Thyroid gland (tissue), 4 donors: ENCODE measurements around the gene MED25. TPM values are rescaled to one million over a fixed set of nuclear protein-coding genes. Genes with fewer than 3 reads are reported as not detected.

Experiments
- DNase-seq, 2 donors: peaks; one replicate each; pipeline ENCODE4 v3.0.0-alpha.2; 2019
- H3K27ac ChIP-seq, 3 donors: fragments of 200-600 bp; sonication (generic); 1 replicate in 2 of 3; 2 replicates in 1 of 3; pipeline ENCODE4 v1.5.1; 2016 to 2019; ENCODE audit warnings: mild to moderate bottlenecking in 1 of 3, moderate library complexity in 1 of 3
- H3K27me3 ChIP-seq: fragments of 200-600 bp; sonication (generic); one replicate; pipeline ENCODE4 v1.5.1; 2019
- H3K36me3 ChIP-seq, 2 donors: fragments of 200-600 bp; sonication (generic); one replicate each; pipeline ENCODE4 v1.5.1; 2016 to 2019
- H3K4me1 ChIP-seq, 2 donors: fragments of 200-600 bp; sonication (generic); one replicate each; pipeline ENCODE4 v1.5.1; 2017 to 2019
- H3K4me3 ChIP-seq, 3 donors: fragments of 200-600 bp; sonication (generic); replicated peaks in 1 of 3; 1 replicate in 2 of 3; 2 replicates in 1 of 3; pipeline ENCODE4 v1.5.1; 2016; ENCODE audit warnings: mild to moderate bottlenecking in 1 of 3
- H3K9me3 ChIP-seq: fragments of 200-600 bp; sonication (generic); one replicate; pipeline ENCODE4 v1.5.1; 2017
- CTCF ChIP-seq, 6 experiments: fragments of 200-600 bp in 3 of 6; fragments of 450-650 bp in 3 of 6; sonication (generic) in 3 of 6; IDR thresholded peaks; one replicate each; pipeline ENCODE4 v1.5.1; 2016 to 2019; ENCODE audit warnings: antibody characterized with exemption in 6 of 6, mild to moderate bottlenecking in 2 of 6, inconsistent platforms in 1 of 6, moderate library complexity in 1 of 6
- POLR2A ChIP-seq, 2 donors: fragments of 450-650 bp; IDR thresholded peaks; one replicate each; pipeline ENCODE4 v1.6.1; 2017; ENCODE audit warnings: antibody characterized with exemption in 2 of 2, mild to moderate bottlenecking in 2 of 2, moderate library complexity in 1 of 2
- WGBS, 2 donors: methylation state at CpG; one replicate each; pipeline ENCODE4 v1.1.5; 2017; 5-methylcytosine and 5-hydroxymethylcytosine counted together
- intact Hi-C: fragments of 100-400 bp; cut with DNase I; formaldehyde crosslinking; loops from one replicate; pipeline ENCODE4 v1.15.1; 2023
- total RNA-seq, 4 donors: library from RNA; depleted of rRNA; stranded (reverse); fragments of >200 nt; gene quantifications; one replicate each; pipeline ENCODE4 v1.2.3, GENCODE V29; 2016

Gene MED25
- total RNA-seq, 4 donors from 2014 or later: 42.6 to 50.2 (median 44.9) TPM

GRCh38 chr19:49863254-49863934, 45.3 kb downstream of the MED25 start:
- WGBS, 2 donors: 93 to 94% methylated on average over 24 of the region's 24 CpGs
- Histone ChIP-seq H3K36me3 (peaks cover 17 to 30% of the 10 kb centered on the region in 2 donors), H3K4me1 (peaks cover 8 to 27% of the 10 kb centered on the region in 2 donors), H3K4me3 (no peak overlapping the region), H3K27me3 (no peaks in the 10 kb centered on the region), H3K9me3 (no peaks in the 10 kb centered on the region), H3K27ac (no peak overlapping the region)
- intact Hi-C loops: no loop called here
- no peak for TF ChIP-seq POLR2A (IDR thresholded peaks at IDR 0.05)
- TF ChIP-seq CTCF (IDR thresholded peaks at IDR 0.05): no peak
- DNase-seq: no peak

- TF ChIP-seq POLR2A (IDR thresholded peaks at IDR 0.05): no peak
- no peak for TF ChIP-seq CTCF (IDR thresholded peaks at IDR 0.05)
- H3K27ac ChIP-seq: no peak overlapping the region
- no peaks in the 10 kb centered on the region for H3K27me3 ChIP-seq
- H3K4me1 ChIP-seq: peaks cover 13 to 33% of the 10 kb centered on the region in 2 donors
- intact Hi-C loops: no loop called here
- no peak overlapping the region for H3K4me3 ChIP-seq
- no peaks in the 10 kb centered on the region for H3K9me3 ChIP-seq
- DNase-seq: no peak
- peaks cover 11 to 30% of the 10 kb centered on the region in 2 donors for H3K36me3 ChIP-seq
- 94 to 97% methylated on average over 7 to 17 of the region's 17 CpGs for WGBS, 2 donors
Measured at GRCh38 chr19:49863935-49864320, 45.8 kb downstream of the MED25 start.

- peaks cover 10 to 22% of the 10 kb centered on the region in 2 donors for H3K36me3 ChIP-seq
- intact Hi-C loops: no loop called here
- peaks cover 15 to 35% of the 10 kb centered on the region in 2 donors for H3K4me1 ChIP-seq
- 92 to 94% methylated on average over 13 of the region's 13 CpGs for WGBS, 2 donors
- H3K9me3 ChIP-seq: no peaks in the 10 kb centered on the region
- DNase-seq: no peak
- TF ChIP-seq POLR2A (IDR thresholded peaks at IDR 0.05): no peak
- no peak for TF ChIP-seq CTCF (IDR thresholded peaks at IDR 0.05)
- H3K27me3 ChIP-seq: no peaks in the 10 kb centered on the region
- no peak overlapping the region for H3K27ac ChIP-seq
- no peak overlapping the region for H3K4me3 ChIP-seq
Measured at GRCh38 chr19:49864890-49865289, 46.8 kb downstream of the MED25 start.

- H3K9me3 ChIP-seq: no peaks in the 10 kb centered on the region
- peak within 1 kb of the TSS; percentile 30 to 77 (median 71) for H3K4me3 ChIP-seq
- peaks cover 22 to 48% of the 10 kb centered on the region in 2 donors for H3K4me1 ChIP-seq
- intact Hi-C loops: no loop called here
- H3K27ac ChIP-seq: peak within 1 kb of the TSS; percentile 70 to 95 (median 90)
- 1 to 3% methylated on average over 41 to 46 of the region's 65 CpGs for WGBS, 2 donors
- no peaks in the 10 kb centered on the region for H3K27me3 ChIP-seq
- TF ChIP-seq CTCF (IDR thresholded peaks at IDR 0.05): no peak
- peak in 1 of 2 donors; percentile 74 for TF ChIP-seq POLR2A (IDR thresholded peaks at IDR 0.05)
- DNase-seq: peak; percentile 94 to 95
- peaks cover 10 to 17% of the 10 kb centered on the region in 2 donors for H3K36me3 ChIP-seq
Measured at GRCh38 chr19:49866933-49867782, 49.1 kb downstream of the MED25 start, which contains the start of gene PNKP. Gene PNKP (minus strand): TSS chr19:49867576. CDS start chr19:49867204, 372 bp downstream.
